Peyer's patch (tissue), 4 donors: ENCODE data around the gene TMOD1.

Source experiments
- CTCF ChIP-seq, 6 experiments: fragments of 450-650 bp in 4 of 6; fragments of 200-600 bp in 2 of 6; sonication (generic) in 1 of 6; IDR thresholded peaks; one replicate each; pipeline ENCODE4 v1.5.1; 2017 to 2019; ENCODE audit warnings: antibody characterized with exemption in 6 of 6, mild to moderate bottlenecking in 3 of 6, moderate library complexity in 1 of 6
- POLR2A ChIP-seq, 2 donors: fragments of 450-650 bp; IDR thresholded peaks; one replicate each; pipeline ENCODE4 v1.5.1; 2017; ENCODE audit warnings: antibody characterized with exemption in 2 of 2, mild to moderate bottlenecking in 2 of 2, moderate library complexity in 2 of 2

GRCh38 chr9:97575673-97576200 lies 74.3 kb downstream of the TMOD1 start:
- TF ChIP-seq CTCF (IDR thresholded peaks at IDR 0.05) = no peak
- no peak for TF ChIP-seq POLR2A (IDR thresholded peaks at IDR 0.05)
